NCI-H226 (cell line): ENCODE measurements around the gene FGF8.
"Not testable (repeated sequence)": the region's sequence is repeated elsewhere in the genome, so short reads cannot be mapped to it uniquely, and the experiment has no call there.

Source experiments
- DNase-seq: peaks from one replicate; pipeline ENCODE4 v3.0.0-alpha.2; 2015

FGF8 gene, protein sequence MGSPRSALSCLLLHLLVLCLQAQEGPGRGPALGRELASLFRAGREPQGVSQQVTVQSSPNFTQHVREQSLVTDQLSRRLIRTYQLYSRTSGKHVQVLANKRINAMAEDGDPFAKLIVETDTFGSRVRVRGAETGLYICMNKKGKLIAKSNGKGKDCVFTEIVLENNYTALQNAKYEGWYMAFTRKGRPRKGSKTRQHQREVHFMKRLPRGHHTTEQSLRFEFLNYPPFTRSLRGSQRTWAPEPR

DNA sequence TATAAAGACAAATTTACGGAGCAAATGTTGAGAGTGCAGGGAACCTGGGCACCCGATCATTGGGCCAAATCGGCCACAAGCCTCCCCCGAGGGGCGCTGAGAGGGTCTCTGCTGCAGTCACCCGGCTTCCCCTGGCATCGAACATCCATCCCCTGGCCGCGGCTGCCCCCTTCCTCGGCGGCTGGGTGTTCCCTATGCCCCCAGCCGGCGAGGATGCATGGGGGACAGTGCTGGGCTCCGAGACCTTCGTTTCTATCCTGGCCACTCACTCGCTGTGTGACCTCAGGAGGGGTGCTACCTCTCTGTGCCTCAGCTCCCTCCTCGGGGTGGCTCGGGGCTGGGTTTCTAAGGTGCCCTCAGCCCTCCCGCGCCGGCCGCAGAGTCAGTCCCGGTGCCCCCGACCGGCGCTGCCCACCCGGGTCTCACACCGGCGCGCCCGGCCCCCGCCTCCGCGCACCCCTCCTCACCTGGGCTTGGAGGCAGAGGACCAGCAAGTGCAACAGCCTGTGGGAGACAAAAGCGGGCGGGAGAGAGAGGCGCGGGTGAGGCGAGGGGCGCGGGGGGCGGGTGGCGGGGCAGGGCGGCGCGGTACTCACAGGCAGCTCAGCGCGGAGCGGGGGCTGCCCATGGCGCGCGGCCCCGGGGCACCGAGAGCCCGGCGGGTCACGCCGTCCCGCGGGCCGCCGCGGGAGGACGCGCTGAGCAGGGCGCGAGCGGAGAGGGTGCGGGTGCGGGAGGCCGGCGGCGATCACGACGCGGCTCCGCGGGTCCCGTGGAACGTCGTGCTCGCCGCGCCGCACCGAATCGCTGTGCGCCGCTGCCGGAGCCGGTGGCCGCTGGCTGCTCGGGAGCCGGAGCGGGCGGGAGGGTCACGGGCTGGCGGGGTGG is at the start of gene FGF8:
FGF8 (minus strand) TSS at position 842 of the 888 bp plus-strand sequence; CDS start at position 628, 214 bp downstream.
- no peak for DNase-seq

DNA sequence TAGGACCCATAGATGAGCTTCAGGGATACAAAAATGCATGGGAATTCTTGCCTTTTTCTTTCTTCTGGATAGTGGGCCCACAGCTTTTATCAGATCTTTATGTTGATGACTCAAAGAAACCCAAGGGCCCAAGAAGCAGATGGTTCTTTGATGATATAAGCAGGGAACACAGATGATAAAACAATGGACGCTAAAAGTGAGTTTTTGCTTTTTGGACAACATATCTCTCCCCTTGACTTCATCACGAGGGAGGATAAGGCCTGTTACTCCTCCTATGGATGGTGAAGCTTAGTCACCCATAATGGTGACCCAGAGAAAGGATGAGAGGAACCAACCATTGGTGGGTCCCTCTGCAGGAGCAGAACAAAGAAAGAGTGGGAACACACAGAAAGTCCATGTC is 48.8 kb upstream of the FGF8 start:
- no peak for DNase-seq

DNA sequence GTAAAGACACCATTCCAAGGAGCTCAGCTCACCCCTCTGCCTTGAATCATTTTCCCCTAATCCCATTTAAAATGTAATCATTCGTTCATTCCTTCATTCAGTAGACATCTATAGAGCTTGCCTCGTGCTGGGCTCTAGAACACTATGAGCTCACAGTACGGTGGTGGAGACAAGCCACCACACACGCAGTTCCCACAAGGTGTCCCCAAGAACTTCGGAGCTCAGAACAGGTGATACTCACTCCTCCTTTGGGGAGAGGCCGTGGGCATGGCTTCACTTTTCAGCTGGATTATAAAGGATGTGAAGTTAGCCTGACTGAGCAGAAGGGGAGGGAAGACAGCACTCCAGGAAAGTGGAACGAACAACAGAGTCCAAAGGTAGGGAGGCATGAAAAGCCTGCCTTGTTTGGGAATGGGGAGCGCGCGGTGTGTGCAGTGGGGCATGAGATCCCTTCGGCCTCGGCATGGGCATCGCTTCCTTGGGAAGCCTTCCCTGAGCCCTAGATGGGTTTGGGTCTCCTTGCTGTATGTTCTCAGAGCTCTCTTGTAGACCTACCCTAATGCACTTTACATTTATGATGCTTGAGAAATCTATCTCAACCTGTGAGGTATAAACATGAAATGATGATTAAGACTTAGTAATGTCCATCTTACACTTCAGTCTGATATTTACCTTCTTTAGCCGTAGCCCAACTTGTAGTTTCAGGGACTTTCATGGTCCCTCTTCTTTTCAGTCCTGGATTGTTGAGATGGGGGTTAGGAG is 43.1 kb upstream of the FGF8 start:
- no peak for DNase-seq

DNA sequence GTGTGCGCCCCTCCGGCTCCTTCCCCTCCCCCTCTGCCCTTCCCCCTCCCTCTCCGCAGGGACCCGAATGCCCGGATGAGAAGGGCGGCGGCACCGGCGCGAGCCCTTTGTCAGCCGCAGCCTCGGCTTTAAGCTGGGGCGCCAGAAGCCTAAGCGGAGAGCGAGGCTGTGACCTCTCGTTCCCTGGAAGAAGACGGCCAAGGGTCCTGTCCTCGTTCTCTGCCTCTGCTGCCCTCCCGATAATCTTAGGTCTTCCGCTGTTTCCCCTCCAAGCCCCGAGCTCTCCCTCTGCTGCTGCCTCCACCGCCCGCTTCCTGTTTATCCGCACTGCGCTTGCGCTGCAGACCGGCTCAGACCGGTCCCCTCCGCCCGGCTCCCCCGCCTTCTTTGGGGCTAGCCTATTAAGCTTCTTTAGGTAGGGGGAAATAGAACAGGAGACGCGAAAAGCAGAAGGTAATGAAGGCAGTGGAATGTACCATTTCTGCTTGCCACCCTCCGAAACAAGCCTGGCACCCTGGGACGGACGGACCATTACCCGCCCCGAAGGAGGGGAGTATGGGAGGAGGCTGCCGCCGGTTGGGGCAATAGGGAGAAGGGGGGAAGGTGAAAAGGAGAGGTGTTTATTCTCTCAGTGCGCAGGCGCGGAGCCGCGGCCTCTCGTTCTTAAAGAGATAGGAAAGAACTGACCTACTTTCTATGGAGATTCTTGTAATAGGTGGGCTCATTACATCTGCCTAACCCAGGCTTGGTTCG is 42.4 kb upstream of the FGF8 start, which contains the start of gene OGA:
OGA (minus strand) TSS at position 326 of the 753 bp plus-strand sequence. CDS start 422 bp downstream, outside the sequence.
- DNase-seq = peak; percentile 99

DNA sequence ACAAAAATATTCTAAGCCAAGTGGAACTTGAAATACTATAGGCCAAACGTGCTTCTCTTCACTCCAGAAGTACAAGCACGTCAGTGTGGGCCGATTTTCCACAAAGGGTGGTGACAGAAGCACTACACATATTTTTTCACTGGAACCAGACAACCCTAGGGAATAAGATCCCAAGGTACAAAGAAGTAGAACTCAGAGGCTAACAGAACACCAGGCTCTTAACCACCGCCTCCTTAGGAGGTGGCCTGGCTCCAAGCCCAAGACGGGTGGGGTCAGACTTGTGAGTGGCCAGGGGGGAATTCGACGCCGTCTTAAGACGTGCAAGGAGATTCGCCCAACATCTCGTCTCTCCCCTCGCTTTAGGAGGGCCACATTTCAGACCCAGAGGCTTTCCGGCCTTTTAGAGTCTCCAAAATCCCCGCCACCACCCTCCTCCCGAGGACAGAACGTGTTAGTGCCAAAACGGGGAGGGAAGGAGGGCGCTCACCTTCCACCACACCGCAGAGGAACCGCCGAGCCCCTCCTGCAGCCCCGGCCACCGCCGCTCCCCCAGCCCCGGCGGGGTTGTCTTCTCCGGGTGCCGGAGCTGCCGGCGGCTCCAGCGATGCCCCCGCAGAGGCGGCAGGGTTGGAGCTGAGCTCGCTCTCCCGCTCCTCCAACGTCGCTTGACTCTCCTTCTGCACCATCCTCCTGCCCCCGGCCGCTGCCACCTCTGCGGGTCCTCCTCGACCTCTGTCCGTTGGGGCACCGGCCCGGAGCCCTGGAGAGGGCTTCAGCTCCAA is 41.6 kb upstream of the FGF8 start:
- peak; percentile 89 for DNase-seq

DNA sequence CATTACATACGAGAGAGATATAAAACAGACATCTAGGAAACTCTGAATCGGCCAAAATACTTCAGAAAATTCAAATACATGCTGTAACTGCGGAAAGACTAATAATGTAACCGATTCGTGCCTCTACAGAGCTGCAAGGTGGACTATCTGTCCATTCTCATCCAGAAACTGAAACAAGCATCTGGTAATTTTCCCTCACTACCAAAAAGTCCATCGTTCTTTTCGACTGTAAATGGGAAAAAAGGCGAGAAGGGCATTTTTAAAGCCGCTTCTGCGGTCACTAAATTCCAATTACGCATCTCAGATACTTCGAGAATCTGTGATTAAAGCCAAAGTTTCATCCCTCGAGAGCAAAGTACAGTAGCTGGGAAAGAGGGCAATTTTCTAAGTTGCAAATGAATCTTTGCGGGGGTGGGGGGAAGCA is 41.0 kb upstream of the FGF8 start:
- DNase-seq = no peak

DNA sequence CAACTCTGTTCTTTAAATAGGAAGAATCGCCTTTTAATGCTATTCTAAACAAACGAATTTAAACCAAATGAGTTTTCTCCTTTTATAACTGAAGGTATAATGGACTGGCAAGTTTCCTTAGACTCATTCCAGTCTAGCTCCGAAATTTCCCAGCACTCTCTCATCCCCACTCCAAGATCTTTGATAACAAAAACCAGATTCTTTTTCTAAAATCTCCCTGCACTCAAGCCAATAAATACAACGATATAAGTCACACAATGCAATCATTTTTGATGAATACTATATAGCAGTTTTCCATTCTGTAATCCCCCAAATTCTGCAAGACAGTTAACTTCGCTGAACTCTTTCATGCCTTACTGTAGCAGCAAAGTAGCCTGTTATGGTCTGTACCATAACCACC is 40.5 kb upstream of the FGF8 start:
- no peak for DNase-seq

DNA sequence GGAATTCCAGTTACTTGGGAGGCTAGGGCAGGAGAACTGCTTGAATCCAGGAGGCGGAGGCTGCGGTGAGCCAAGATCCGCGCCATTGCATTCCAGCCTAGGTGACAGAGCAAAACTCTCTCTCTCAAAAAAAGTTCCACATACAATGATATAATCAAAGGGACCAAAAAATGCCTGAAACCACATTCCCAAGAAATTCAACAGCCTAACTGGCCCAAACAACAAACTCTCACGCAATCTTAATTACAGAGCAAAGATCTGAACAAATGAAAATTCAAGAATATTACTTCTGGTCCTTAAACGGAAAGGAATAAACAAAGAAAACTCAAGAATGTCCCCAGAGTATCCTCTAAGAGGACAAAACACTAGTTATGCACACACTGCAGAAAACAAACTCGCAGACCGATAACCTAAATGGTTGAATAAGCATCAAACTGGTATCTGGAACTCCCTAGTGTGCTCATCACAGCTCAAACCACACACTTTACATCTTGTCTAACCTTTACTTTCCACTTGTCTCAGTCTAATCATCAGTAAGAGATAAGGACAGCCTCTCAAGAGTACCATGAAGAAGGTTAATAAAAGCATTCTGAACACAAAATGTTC is 38.7 kb upstream of the FGF8 start:
- no peak for DNase-seq

DNA sequence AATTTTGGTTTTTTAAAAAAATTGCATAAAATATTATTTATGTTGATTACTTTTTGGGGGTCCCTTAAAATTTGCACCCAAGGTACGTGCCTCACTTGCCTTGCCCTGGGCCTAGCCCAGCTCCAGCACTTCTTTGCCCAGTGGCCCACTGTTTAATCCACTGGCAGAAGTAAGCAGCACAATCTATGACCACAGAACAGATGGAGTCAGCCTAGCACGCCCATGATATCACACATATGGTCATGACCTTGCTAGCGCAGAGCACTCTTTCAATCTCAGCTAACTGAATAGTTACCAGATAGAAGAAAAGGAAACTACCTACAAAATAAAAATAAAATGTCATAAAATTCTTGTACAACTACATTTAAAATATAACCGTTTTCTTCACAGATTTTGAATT is 36.7 kb upstream of the FGF8 start:
- no peak for DNase-seq

DNA sequence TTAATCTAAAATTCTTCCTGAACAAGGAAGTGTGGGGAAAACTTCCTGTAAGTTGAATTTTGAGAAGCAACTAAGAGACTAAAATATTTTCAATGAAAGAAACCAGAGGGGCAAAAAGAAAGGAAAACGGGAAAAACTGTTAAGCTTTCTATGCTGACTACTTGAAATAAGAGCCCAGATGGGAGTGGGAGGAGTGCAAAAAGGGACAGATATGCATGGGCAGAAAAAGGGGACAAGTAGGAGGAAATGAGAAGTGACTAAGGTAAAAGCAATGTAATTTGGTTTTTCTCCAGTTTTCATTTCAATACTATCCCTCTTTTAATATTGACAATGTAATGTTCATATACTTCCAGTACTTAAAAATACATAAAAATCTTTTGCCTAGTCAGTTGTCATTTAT is 31.2 kb upstream of the FGF8 start:
- no peak for DNase-seq

DNA sequence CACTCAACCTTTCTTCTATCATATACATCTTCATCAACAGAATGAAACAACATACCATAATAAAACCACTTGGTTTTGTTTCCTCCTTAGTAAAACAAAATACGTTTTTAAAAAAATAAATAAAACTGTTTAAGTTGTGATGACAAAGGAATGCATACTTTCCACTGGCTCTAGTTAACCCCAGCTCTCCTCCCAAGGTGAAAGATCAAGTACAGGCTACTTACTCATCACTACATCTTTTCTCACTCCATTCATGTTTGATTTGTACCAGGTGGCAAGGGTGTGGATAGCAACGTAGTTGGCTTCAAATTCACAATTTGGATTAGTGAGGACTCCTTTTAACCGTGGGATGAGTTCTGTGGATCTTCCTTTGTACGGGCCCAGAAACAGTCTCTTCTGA is 27.6 kb upstream of the FGF8 start:
- no peak for DNase-seq

DNA sequence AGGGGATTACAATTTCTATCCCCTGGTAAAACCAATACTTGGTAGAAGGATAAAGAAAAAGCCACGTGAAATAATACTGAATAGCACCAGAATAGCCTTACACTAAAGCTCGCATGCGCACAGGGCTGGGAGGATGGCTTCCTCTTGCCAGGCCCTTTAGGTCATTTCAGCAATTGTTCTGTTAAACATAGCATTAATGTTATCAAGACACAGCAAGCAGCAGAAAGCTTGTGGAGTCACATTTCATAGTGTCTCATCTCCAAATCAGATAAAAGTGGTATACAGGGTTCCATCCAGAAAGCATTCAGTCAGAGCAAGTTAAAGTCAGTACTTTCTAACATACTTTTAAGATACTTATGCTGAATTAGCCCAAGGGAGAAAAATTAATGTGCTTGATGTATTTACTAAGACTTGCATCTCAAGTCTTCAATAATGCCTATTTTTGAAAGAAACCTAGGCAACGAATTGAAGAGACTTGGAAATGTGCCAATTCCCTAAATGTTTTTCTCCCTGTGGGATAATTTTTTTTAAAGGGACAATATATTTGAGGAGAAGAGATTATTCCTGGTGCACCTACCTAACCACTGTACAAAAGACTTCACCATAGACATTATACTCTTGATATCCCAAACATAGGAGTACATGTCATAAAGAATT is 21.6 kb upstream of the FGF8 start:
- DNase-seq = no peak

DNA sequence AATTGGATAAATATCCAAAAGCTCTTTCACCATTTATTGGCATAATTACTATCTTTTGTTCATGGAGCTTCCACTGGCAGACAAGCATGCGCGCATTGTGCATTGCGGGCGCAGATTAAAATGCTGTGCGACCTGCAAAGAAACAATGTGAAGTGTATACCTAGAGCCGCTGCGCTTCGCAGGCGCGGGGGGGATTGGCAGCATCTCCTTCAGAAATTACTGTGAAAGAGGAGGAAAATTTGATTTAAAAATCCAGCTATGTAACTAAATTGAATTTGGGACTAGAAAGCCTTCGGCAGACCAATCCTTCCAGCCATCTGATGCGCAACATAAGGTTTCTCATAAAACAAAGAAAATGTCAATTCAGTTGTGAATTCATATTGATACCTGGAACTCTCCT is 17.6 kb upstream of the FGF8 start:
- no peak for DNase-seq

DNA sequence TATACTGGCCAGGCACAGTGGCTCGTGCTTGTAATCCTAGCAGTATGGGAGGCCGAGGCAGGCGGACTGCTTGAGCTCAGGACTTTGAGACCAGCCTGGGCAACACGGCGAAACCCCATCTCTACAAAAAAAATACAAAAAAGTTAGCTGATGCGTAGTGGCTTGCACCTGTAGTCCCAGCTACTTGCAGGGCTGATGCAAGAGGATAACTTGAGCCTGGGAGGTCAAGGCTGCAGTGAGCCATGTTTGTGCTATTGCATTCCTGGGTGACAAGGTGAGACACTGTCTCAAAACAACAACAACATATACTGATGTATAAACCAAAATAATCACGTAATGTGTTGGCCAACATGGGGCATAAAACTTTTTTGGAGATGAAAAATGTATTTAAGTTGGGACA is 13.8 kb upstream of the FGF8 start:
- DNase-seq = no peak

DNA sequence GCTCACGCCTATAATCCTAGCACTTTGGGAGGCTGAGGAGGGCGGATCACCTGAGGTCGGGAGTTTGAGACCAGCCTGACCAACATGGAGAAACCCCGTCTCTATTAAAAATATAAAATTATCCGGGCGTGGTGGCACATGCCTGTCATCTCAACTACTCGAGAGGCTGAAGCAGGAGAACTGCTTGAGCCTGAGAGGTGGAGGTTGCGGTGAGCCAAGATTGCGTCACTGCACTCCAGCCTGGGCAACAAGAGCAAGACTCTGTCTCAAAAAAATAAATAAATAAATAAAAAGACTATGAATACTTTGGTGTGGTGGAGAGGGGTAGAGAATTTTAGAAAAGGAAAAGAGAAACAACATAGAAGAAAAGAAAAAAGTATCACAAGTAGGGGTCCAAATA is 13.3 kb upstream of the FGF8 start:
- not testable (repeated sequence) for DNase-seq

DNA sequence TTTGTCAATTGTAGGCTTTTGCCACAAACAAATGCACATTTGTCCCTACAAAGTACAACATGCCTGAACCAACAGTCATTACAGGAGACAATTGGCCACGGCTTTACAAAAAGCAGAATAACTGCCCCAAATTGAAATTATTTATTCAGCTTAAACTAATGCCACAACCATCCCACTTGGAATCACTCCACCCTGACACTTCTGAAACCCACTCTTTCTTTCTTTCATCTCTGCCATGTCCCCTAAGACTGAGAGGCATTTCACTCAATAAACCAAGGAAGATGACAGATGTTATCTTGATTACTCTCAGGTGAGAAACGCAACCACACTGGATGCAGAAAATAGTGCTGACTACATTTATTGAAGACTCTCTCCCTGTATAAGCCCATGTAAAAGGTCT is 9.9 kb upstream of the FGF8 start:
- DNase-seq = no peak

DNA sequence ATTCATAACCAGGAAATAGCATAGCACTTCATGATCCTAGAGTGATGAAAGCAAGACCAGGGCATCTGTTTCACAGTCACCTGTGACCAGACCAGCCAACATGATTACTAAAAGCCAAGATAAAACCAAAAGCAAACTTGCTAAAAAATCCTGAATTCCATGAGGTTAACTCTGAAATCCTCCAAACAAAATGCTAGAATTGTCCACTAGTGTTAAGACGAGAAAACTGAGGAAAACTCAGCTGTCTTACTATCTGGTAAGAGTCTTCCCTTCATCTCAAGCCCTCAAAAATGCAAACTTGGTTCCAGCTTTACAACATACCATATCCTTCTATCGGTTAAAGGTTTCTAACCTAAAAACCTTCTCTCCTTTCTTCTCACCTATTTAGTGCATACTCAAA is 8.6 kb upstream of the FGF8 start:
- no peak for DNase-seq

DNA sequence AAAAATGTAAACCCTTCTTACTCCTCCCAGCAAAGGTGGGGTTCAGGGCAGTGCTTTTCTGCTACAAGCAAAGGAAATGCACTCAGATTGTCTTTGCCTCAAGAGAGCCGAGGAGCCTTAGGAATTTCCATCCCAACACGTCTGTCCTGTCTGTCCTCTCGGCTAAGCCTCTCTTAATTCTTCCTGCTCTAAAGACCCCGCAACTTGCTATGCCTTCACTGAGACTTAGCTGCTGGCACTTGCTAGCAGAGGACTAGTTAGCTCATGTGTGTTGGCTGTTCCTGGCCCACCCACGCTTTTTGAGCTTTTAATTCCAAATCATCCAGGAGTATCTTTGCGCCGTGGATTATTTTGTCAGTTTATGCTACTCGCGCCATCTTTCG is 7.8 kb upstream of the FGF8 start:
- no peak for DNase-seq

DNA sequence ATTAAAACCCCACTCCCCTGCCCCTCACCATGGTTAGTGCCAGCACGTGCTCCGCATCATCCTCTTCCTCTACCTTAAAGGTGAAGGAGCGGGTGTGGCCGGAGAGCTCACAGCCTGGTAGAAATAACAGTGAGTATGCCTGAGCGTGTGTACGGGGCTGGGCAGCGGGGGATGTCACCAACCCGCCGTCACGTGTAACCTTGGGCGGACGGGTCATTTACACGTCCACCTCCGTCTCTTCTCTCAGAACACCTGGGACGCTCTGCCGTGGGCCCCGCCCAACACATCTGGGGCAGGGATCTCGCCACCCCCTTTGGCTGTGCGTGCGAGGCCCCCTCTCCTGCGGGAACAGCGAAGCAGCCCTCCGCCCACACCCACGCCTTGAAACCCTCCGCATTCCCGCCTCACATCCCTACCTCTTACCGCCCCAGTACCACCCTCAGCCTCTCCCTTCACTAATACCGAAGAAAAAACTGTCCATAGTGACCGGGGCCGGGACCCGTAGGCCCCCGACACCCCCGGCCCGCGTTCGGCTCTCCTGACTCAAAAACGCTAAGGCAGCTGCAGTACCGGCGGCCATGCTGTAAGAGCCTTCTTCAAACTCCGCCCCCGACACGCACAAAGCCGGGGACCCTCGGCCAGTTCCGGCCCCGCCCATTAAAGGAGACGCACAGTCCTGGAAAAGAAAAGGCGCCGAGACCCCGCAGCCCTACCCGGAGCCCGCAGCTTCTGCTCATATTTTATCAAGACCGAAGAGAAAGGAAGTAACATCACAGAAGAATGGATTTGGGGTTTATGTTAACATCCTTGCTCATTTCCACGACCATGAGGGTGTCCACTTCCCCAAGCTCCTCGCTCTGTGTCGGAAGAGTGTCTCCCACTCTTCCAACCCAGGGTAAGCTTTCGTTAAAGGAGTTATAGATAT is 7.2 kb upstream of the FGF8 start, which contains the start of gene NPM3:
NPM3 (minus strand) TSS at position 636 of the 925 bp plus-strand sequence; CDS start at position 580, 56 bp downstream.
- peak; percentile 64 for DNase-seq
